SK-N-SH (cell line): ENCODE measurements around the gene ASCC1. TPM values are rescaled to one million over a fixed set of nuclear protein-coding genes. Genes with fewer than 3 reads are reported as not detected.
A peak's percentile ranks its signal among the peaks of the same experiment; 100 is the strongest.

Experiments used
- CTCF ChIA-PET: fragments of 300-600, 350-600 bp; formaldehyde crosslinking; extraction: SDS; loops from one replicate; lab custom pipeline; 2021; lab: Yijun Ruan, JAX
- POLR2A ChIA-PET: fragments of 350-600 bp; sonication (Branson Sonifier 250); formaldehyde crosslinking; extraction: SDS; loops from one replicate; lab custom pipeline; 2020; ENCODE audit warnings: antibody characterized with exemption, inconsistent platforms; lab: Yijun Ruan, JAX
- DNase-seq: peaks from one replicate; pipeline ENCODE4 v3.0.0; 2012
- H2AFZ ChIP-seq: fragments of 200-600 bp; sonication (generic); 2 replicates; pipeline ENCODE4 v1.8.1; 2016; ENCODE audit warnings: antibody characterized with exemption, mild to moderate bottlenecking, low read depth
- H3F3A ChIP-seq: fragments of 200-600 bp; sonication (generic); replicated peaks from 2 replicates; pipeline ENCODE3; 2016; ENCODE audit warnings: antibody characterized with exemption, mild to moderate bottlenecking; ENCODE audit not compliant: insufficient read depth
- H3K27ac ChIP-seq, 2 experiments: fragments of 200-500 bp in 1 of 2; fragments of 200-600 bp in 1 of 2; sonication (Bioruptor generic) in 1 of 2; sonication (generic), shearing (Covaris generic) in 1 of 2; 2 replicates each; pipeline versions ENCODE4 v1.5.1 to v1.6.1; 2014 to 2016; ENCODE audit warnings: low read depth in 2 of 2, inconsistent platforms in 1 of 2, low read length in 1 of 2, mild to moderate bottlenecking in 1 of 2, mixed read lengths in 1 of 2
- H3K27me3 ChIP-seq: fragments of 200-600 bp; sonication (generic), shearing (Covaris generic); 2 replicates; pipeline ENCODE4 v1.6.1; 2016; ENCODE audit warnings: mixed run types; ENCODE audit not compliant: insufficient read depth
- H3K36me3 ChIP-seq, 2 experiments: fragments of 200-500 bp in 1 of 2; fragments of 200-600 bp in 1 of 2; sonication (Bioruptor generic) in 1 of 2; sonication (generic) in 1 of 2; replicated peaks in 1 of 2; 2 replicates each; pipeline versions ENCODE3 to v1.5.1; 2014 to 2016; ENCODE audit warnings: low read length in 1 of 2, mild to moderate bottlenecking in 1 of 2; ENCODE audit not compliant: insufficient read depth in 2 of 2, control insufficient read depth in 1 of 2
- H3K4me1 ChIP-seq, 2 experiments: fragments of 200-500 bp in 1 of 2; fragments of 200-600 bp in 1 of 2; sonication (Bioruptor generic) in 1 of 2; sonication (generic), shearing (Covaris generic) in 1 of 2; 2 replicates each; pipeline versions ENCODE4 v1.5.1 to v1.6.1; 2014 to 2016; ENCODE audit warnings: low read depth in 1 of 2, low read length in 1 of 2, mixed run types in 1 of 2; ENCODE audit not compliant: insufficient read depth in 2 of 2, control insufficient read depth in 1 of 2
- H3K4me2 ChIP-seq: fragments of 200-600 bp; sonication (generic), shearing (Covaris generic); 2 replicates; pipeline ENCODE4 v1.6.1; 2017; ENCODE audit warnings: mixed run types
- H3K4me3 ChIP-seq, 2 experiments: fragments of 200-500 bp in 1 of 2; fragments of 200-600 bp in 1 of 2; sonication (Bioruptor generic) in 1 of 2; sonication (generic), shearing (Covaris generic) in 1 of 2; 2 replicates each; pipeline versions ENCODE4 v1.5.1 to v1.8.1; 2014 to 2016; ENCODE audit warnings: low read depth in 2 of 2, inconsistent platforms in 1 of 2, low read length in 1 of 2, mild to moderate bottlenecking in 1 of 2, mixed read lengths in 1 of 2, moderate library complexity in 1 of 2
- H3K79me2 ChIP-seq: fragments of 200-600 bp; sonication (generic); 2 replicates; pipeline ENCODE4 v1.8.1; 2017; ENCODE audit warnings: mild to moderate bottlenecking; ENCODE audit not compliant: insufficient read depth
- H3K9ac ChIP-seq: fragments of 200-600 bp; sonication (generic); 2 replicates; pipeline ENCODE4 v1.6.1; 2017; ENCODE audit warnings: mixed run types
- H3K9me2 ChIP-seq: fragments of 200-600 bp; sonication (generic); 2 replicates; pipeline ENCODE4 v1.6.1; 2017; ENCODE audit warnings: mixed run types
- H3K9me3 ChIP-seq: fragments of 200-600 bp; sonication (generic); 2 replicates; pipeline ENCODE4 v1.6.1; 2017; ENCODE audit warnings: mixed run types, mild to moderate bottlenecking, moderate library complexity
- H4K20me1 ChIP-seq: fragments of 200-600 bp; sonication (generic); 2 replicates; pipeline ENCODE4 v1.6.1; 2017; ENCODE audit warnings: mild to moderate bottlenecking, mixed run types; ENCODE audit not compliant: insufficient read depth
- CTCF ChIP-seq: fragments of 200-600 bp; sonication (generic); IDR thresholded peaks from 2 replicates; pipeline ENCODE4 v1.6.1; 2017; ENCODE audit warnings: antibody characterized with exemption, mild to moderate bottlenecking, moderate library complexity
- EP300 ChIP-seq, 2 experiments: IDR thresholded peaks; 2 replicates each; pipeline versions ENCODE4 v1.4.0 to v1.6.1; 2012; ENCODE audit warnings: borderline replicate concordance in 1 of 2, low read depth in 1 of 2, low read length in 1 of 2
- EZH2phosphoT487 ChIP-seq: fragments of 200-600 bp; sonication (generic); IDR thresholded peaks from 2 replicates; pipeline ENCODE4 v1.6.1; 2017; ENCODE audit warnings: low read depth, mixed run types, mild to moderate bottlenecking, antibody characterized with exemption, moderate library complexity, borderline replicate concordance
- FOSL2 ChIP-seq: IDR thresholded peaks from 2 replicates; pipeline ENCODE4 v1.4.0; 2012; ENCODE audit warnings: low read depth, mild to moderate bottlenecking, moderate library complexity, borderline replicate concordance
- GATA2 ChIP-seq: sonication (generic); formaldehyde crosslinking; IDR thresholded peaks from 2 replicates; pipeline ENCODE4 v1.5.0; 2020; ENCODE audit warnings: mild to moderate bottlenecking, missing genetic modification reagents
- IRF3 ChIP-seq: fragments of 150-350 bp; IDR thresholded peaks from 2 replicates; pipeline ENCODE4 v1.6.1; 2016; ENCODE audit warnings: mild to moderate bottlenecking, low read depth, low read length
- JUND ChIP-seq: IDR thresholded peaks from 2 replicates; pipeline ENCODE4 v1.4.0; 2012
- MEF2A ChIP-seq: IDR thresholded peaks from 2 replicates; pipeline ENCODE4 v1.4.0; 2012; ENCODE audit warnings: low read depth, borderline replicate concordance
- MXI1 ChIP-seq: IDR thresholded peaks from 2 replicates; pipeline ENCODE4 v1.6.1; 2012; ENCODE audit warnings: mild to moderate bottlenecking, low read depth, low read length, improper control_type of control experiment
- NFIC ChIP-seq: IDR thresholded peaks from 2 replicates; pipeline ENCODE4 v1.4.0; 2012; ENCODE audit warnings: borderline replicate concordance
- POLR2AphosphoS5 ChIP-seq: IDR thresholded peaks from 2 replicates; pipeline ENCODE4 v1.6.1; 2012; ENCODE audit warnings: low read depth, low read length
- RAD21 ChIP-seq: IDR thresholded peaks from 2 replicates; pipeline ENCODE4 v1.6.1; 2012; ENCODE audit warnings: mild to moderate bottlenecking, low read length
- RCOR1 ChIP-seq: fragments of 150-350 bp; IDR thresholded peaks from 2 replicates; pipeline ENCODE4 v1.6.1; 2017; ENCODE audit warnings: antibody characterized with exemption, low read length
- TEAD4 ChIP-seq: IDR thresholded peaks from 2 replicates; pipeline ENCODE4 v1.4.0; 2012; ENCODE audit warnings: mild to moderate bottlenecking, borderline replicate concordance; ENCODE audit not compliant: insufficient read depth
- YY1 ChIP-seq: IDR thresholded peaks from 2 replicates; pipeline ENCODE4 v1.4.0; 2012; ENCODE audit warnings: low read depth, mild to moderate bottlenecking
- WGBS: methylation state at CpG from one replicate; pipeline ENCODE4 v1.1.6; 2017; ENCODE audit warnings: low lambda C conversion rate; 5-methylcytosine and 5-hydroxymethylcytosine counted together
- polyA plus RNA-seq, 3 experiments: library from polyadenylated mRNA; depleted of rRNA; stranded (reverse); fragments of >200 nt; gene quantifications; 2 replicates each; pipeline ENCODE4 v1.2.3, GENCODE V29; 2012

Gene ASCC1
- polyA plus RNA-seq, 1 of the 3 experiments (the other 2 are of a cell fraction), result 15.0 TPM

DNA sequence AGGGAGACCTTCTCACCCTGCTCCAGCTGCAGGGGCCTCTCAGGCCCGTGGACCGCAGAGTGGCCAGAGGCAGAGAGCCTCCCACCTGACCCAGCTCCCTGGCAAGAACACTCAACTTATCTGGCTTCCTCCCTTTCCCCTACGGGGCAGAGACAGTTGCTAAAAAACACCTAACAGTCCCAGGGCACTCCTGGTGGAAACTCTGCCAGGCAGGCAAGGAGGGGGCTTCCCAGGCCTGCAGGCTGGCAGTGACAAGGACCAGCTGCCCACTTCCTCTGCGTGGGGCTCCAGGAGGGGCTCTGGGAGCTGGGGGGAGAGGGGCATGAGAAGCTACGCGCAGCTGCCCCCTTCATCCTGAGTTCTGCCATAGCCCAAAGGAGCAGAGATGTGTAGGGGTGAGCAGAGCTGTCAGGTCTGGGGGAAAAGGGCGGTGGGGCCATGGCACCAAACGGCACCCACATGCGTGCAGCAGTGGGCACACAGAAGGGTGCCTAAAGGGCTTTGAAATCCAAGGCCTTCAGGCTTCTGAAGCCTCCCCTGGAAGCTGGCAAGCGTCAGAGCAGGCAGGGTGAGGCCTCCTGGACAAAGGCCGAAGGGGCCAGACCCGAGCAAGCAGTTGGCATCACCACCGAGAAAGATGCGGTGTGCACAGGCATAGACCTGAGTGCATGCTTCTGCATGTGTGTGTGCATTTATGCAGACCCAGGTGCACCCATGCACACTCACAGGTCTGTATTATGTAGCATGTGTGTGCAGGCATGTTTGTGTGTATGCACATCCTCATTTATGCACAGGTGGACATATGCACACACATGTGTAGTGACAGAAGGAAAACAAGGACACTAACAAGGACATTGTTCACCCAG, 142.1 kb downstream of the ASCC1 start:
- H3K9me3 ChIP-seq, result no peaks in the 10 kb centered on the region
- DNase-seq, result peak; percentile 78
- no peaks in the 10 kb centered on the region for H3F3A ChIP-seq
- no peak overlapping the region for H3K4me2 ChIP-seq
- H3K9me2 ChIP-seq, result no peaks in the 10 kb centered on the region
- no peaks in the 10 kb centered on the region for H4K20me1 ChIP-seq
- ChIA-PET POLR2A (interaction anchor here (1.1 to 2.1 kb wide), 3 partner anchors 187 to 201 kb away, joined by 4 to 8 read pairs (median 4); partner anchors contain the start of gene DDIT4), CTCF (interaction anchor here (0.7 to 8.4 kb wide), 5 partner anchors 9 to 266 kb away, joined by 3 to 55 read pairs (median 6); no protein-coding TSS in a partner anchor)
- peaks cover 0 to 22% of the 10 kb centered on the region in 2 experiments; a peak in 1 of 4 replicates for H3K4me1 ChIP-seq
- no peaks in the 10 kb centered on the region for H3K27me3 ChIP-seq
- no peaks in the 10 kb centered on the region for H3K36me3 ChIP-seq
- H3K9ac ChIP-seq, result no peak overlapping the region
- TF ChIP-seq GATA2 (CRISPR knock-in tag) (0 out of 2 replicates have a peak, but pooled peaks have one; percentile 9), YY1 (no peak)
- H2AFZ ChIP-seq, result no peak overlapping the region
- 75% methylated on average over 9 of the region's 14 CpGs for WGBS
- H3K4me3 ChIP-seq, result no peak overlapping the region
- H3K79me2 ChIP-seq, result no peaks in the 10 kb centered on the region
- peak overlapping the region in 1 of 2 experiments; percentile 62; a peak in 1 of 4 replicates for H3K27ac ChIP-seq

GRCh38 chr10:72072639-72073038, 143.4 kb downstream of the ASCC1 start:
- H3K4me2 ChIP-seq, result no peak overlapping the region
- H3K36me3 ChIP-seq, result no peaks in the 10 kb centered on the region
- no peaks in the 10 kb centered on the region for H3K9me2 ChIP-seq
- H3F3A ChIP-seq, result no peaks in the 10 kb centered on the region
- ChIA-PET POLR2A (interaction anchor here (2.1 kb wide), 1 partner anchor 201 kb away, joined by 8 read pairs; the partner anchor contains the start of gene DDIT4), CTCF (interaction anchor here (0.6 to 8.4 kb wide), 8 partner anchors 9 to 202 kb away, joined by 3 to 55 read pairs (median 4); partner anchors contain the start of gene SPOCK2)
- 73% methylated on average over 4 of the region's 5 CpGs for WGBS
- no peak overlapping the region for H3K4me3 ChIP-seq
- TF ChIP-seq MXI1, result no peak
- no peak for TF ChIP-seq GATA2 (CRISPR knock-in tag)
- TF ChIP-seq NFIC, result no peak
- TF ChIP-seq EP300 (IDR thresholded peaks at IDR 0.05; ENCODE audit: borderline replicate concordance in 1 of 2, low read depth in 1 of 2, low read length in 1 of 2), result no peak
- TF ChIP-seq RCOR1, result no peak
- TF ChIP-seq RAD21, result no peak
- TF ChIP-seq FOSL2, result no peak
- TF ChIP-seq POLR2AphosphoS5, result no peak
- TF ChIP-seq IRF3, result no peak
- no peak for TF ChIP-seq JUND
- no peak for TF ChIP-seq EZH2phosphoT487
- no peak for TF ChIP-seq TEAD4
- no peak for TF ChIP-seq MEF2A
- no peak for TF ChIP-seq CTCF
- no peaks in the 10 kb centered on the region for H3K9me3 ChIP-seq
- no peak for DNase-seq
- no peaks in the 10 kb centered on the region for H3K27me3 ChIP-seq
- H3K9ac ChIP-seq, result no peak overlapping the region
- H3K4me1 ChIP-seq, result peaks cover 0 to 35% of the 10 kb centered on the region in 2 experiments; a peak in 1 of 4 replicates
- no peaks in the 10 kb centered on the region for H4K20me1 ChIP-seq
- no peak overlapping the region for H2AFZ ChIP-seq
- no peaks in the 10 kb centered on the region for H3K79me2 ChIP-seq
- H3K27ac ChIP-seq, result peak overlapping the region in 1 of 2 experiments; percentile 62; a peak in 1 of 4 replicates
